GM12892 (cell line): ENCODE measurements around the gene INAFM1.

Experiments
- POLR2A ChIP-seq: IDR thresholded peaks from 2 replicates; pipeline ENCODE4 v1.6.1; 2011; ENCODE audit warnings: low read depth, low read length, control low read depth
- POLR2AphosphoS5 ChIP-seq: IDR thresholded peaks from 2 replicates; pipeline ENCODE4 v1.6.1; 2011; ENCODE audit warnings: low read depth, low read length, control low read depth
- TAF1 ChIP-seq: IDR thresholded peaks from 2 replicates; pipeline ENCODE4 v1.6.1; 2011; ENCODE audit warnings: low read depth, mild to moderate bottlenecking, control low read depth, low read length, borderline replicate concordance

GRCh38 chr19:47225746-47226425 lies 48.8 kb upstream of the INAFM1 start:
- TF ChIP-seq POLR2AphosphoS5 (peak; percentile 98), POLR2A (peak; percentile 99), TAF1 (peak; percentile 93)
